K562 (cell line): ENCODE results near the gene OR52E4. TPM values are rescaled to one million over a fixed set of nuclear protein-coding genes. Genes with fewer than 3 reads are reported as not detected.

Source experiments
- AFF1 ChIP-seq, 2 experiments: fragments of 450-650 bp; IDR thresholded peaks; 2 replicates each; pipeline ENCODE4 v1.6.1; 2018; ENCODE audit warnings: mild to moderate bottlenecking in 2 of 2, low read depth in 1 of 2; ENCODE audit not compliant: partially characterized antibody in 2 of 2
- CBX1 ChIP-seq: sonication (generic); IDR thresholded peaks from 2 replicates; pipeline ENCODE4 v1.6.1; 2016; ENCODE audit warnings: antibody characterized with exemption, low read depth, mild to moderate bottlenecking
- CEBPG ChIP-seq, 3 experiments: fragments of 200-800 bp in 1 of 3; sonication (Bioruptor generic) in 1 of 3; sonication (generic) in 1 of 3; formaldehyde crosslinking in 1 of 3; IDR thresholded peaks in 2 of 3; conservative IDR thresholded peaks in 1 of 3; 2 replicates each; pipeline versions ENCODE4 v1.6.1 to v1.8.0; 2016 to 2022; ENCODE audit warnings: missing compliant biosample characterization in 2 of 3, missing genetic modification characterization in 2 of 3, mild to moderate bottlenecking in 1 of 3, missing genetic modification reagents in 1 of 3
- E2F3 ChIP-seq: fragments of 250-450 bp; sonication (Bioruptor Pico); IDR thresholded peaks from 2 replicates; pipeline ENCODE4 v1.4.0; 2020; ENCODE audit warnings: mild to moderate bottlenecking
- ETV5 ChIP-seq: sonication (generic); formaldehyde crosslinking; IDR thresholded peaks from 2 replicates; pipeline ENCODE4 v1.4.0; 2020; ENCODE audit warnings: low read depth, mild to moderate bottlenecking, missing genetic modification reagents
- IRF1 ChIP-seq: sonication (generic); formaldehyde crosslinking; IDR thresholded peaks from 2 replicates; pipeline ENCODE4 v1.8.0; 2022; ENCODE audit warnings: missing genetic modification reagents, mild to moderate bottlenecking, borderline replicate concordance
- RBM34 ChIP-seq: fragments of 200-400 bp; formaldehyde crosslinking; IDR thresholded peaks from 2 replicates; pipeline ENCODE4 v1.6.1; 2018; ENCODE audit warnings: low read length, borderline replicate concordance; ENCODE audit not compliant: insufficient read depth
- TAF9B ChIP-seq: fragments of 450-650 bp; IDR thresholded peaks from 2 replicates; pipeline ENCODE4 v1.6.1; 2018; ENCODE audit warnings: mild to moderate bottlenecking; ENCODE audit not compliant: partially characterized antibody
- TCF7 ChIP-seq: sonication (generic); IDR thresholded peaks from 2 replicates; pipeline ENCODE4 v1.6.1; 2016; ENCODE audit warnings: antibody characterized with exemption, borderline replicate concordance
- TEAD4 ChIP-seq, 2 experiments: sonication (generic) in 1 of 2; formaldehyde crosslinking in 1 of 2; IDR thresholded peaks; 2 replicates each; pipeline versions ENCODE4 v1.6.1 to v1.8.0; 2012 to 2022; ENCODE audit warnings: borderline replicate concordance in 1 of 2, inconsistent platforms in 1 of 2, low read length in 1 of 2, mild to moderate bottlenecking in 1 of 2, missing genetic modification reagents in 1 of 2
- ZBTB2 ChIP-seq: fragments of 450-650 bp; IDR thresholded peaks from 2 replicates; pipeline ENCODE4 v1.6.1; 2016; ENCODE audit warnings: antibody characterized with exemption
- ZBTB5 ChIP-seq: fragments of 450-650 bp; IDR thresholded peaks from 2 replicates; pipeline ENCODE4 v1.6.1; 2017; ENCODE audit warnings: antibody characterized with exemption
- ZNF133 ChIP-seq: fragments of 250-450 bp; sonication (Bioruptor Pico); IDR thresholded peaks from 2 replicates; pipeline ENCODE4 v1.4.0; 2020; ENCODE audit warnings: mild to moderate bottlenecking
- polyA plus RNA-seq, 8 experiments: library from polyadenylated mRNA; depleted of rRNA in 4 of 8; stranded (reverse) in 5 of 8; unstranded in 3 of 8; fragments of >200 nt; fragmentation: Nextera tagmentation in 2 of 8; fragmentation: Illumina TruSeq in 1 of 8; extraction: Ambion mirVana in 2 of 8; extraction: Trizol in 1 of 8; gene quantifications; 2 replicates each; pipeline versions ENCODE4 v1.2.1 to v1.2.3, GENCODE V29; 2011 to 2014; ENCODE audit warnings: inconsistent platforms in 1 of 8, missing spikeins in 1 of 8
- total RNA-seq, 7 experiments: library from RNA; depleted of rRNA in 6 of 7; stranded (reverse); fragments of >200 nt in 6 of 7; fragmentation: Illumina TruSeq in 2 of 7; extraction: Trizol in 2 of 7; gene quantifications; 2 replicates each; pipeline versions ENCODE4 v1.2.1 to v1.2.3, GENCODE V29; 2011 to 2021; ENCODE audit warnings: low replicate concordance in 1 of 7

The OR52E4 gene
- total and polyA plus RNA-seq, 9 of the 15 experiments (the other 6 are each of a cell fraction or from before 2014, with no cell fraction given) = not detected

GRCh38 chr11:5846701-5847100 is 33.7 kb upstream of the OR52E4 start (continued):
- TF ChIP-seq AFF1 (IDR thresholded peaks at IDR 0.05; ENCODE audit: low read depth in 1 of 2, partially characterized antibody in 2 of 2) (no peak), TEAD4 (IDR thresholded peaks at IDR 0.05; ENCODE audit: low read length) (peak; percentile 81), TEAD4 (CRISPR knock-in tag; IDR thresholded peaks at IDR 0.05; ENCODE audit: borderline replicate concordance) (no peak), RBM34 (no peak), ETV5 (CRISPR knock-in tag) (no peak), E2F3 (no peak), TCF7 (no peak), ZNF133 (no peak), TAF9B (no peak), IRF1 (CRISPR knock-in tag) (no peak), ZBTB2 (no peak), CEBPG (CRISPR knock-in tag; IDR thresholded peaks at IDR 0.05) (no peak), CEBPG (tag; conservative IDR thresholded peaks at IDR 0.05 in 1 of 2, IDR thresholded peaks at IDR 0.05 in 1 of 2) (no peak), CBX1 (no peak), ZBTB5 (no peak)
